ENCODE measurements around the gene IGDCC3. TPM values are rescaled to one million over a fixed set of nuclear protein-coding genes. Genes with fewer than 3 reads are reported as not detected.

The IGDCC3 gene
- polyA plus RNA-seq, 1 donor (not counting 4 experiments of a cell fraction or from before 2014, with no cell fraction given) = not detected

DNA sequence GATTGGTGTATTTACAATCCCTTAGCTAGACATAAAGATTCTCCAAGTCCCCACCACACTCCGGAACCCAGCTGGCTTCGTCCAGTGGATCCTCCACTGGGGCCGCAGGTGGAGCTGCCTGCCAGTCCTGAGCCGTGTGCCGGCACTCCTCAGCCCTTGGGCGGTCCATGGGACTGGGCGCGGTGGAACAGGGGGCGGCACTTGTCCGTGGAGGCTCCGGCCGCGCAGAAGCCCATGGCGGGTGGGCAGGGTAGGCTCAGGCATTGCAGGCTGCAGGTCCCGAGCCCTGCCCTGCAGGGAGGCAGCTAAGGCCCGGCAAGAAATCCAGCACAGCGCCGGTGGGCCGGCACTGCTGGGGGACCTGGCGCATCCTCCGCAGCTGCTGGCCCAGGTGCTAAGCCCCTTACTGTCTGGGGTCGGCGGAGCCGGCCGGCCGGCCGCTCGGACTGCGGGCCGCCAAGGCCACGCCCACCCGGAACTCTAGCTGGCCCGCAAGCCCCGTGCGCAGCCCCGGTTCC lies 76.8 kb downstream of the IGDCC3 start:
- no peak overlapping the region for H2AFZ ChIP-seq (ENCODE audit: control insufficient read depth, low read length)
- TF ChIP-seq, protein P1, sequence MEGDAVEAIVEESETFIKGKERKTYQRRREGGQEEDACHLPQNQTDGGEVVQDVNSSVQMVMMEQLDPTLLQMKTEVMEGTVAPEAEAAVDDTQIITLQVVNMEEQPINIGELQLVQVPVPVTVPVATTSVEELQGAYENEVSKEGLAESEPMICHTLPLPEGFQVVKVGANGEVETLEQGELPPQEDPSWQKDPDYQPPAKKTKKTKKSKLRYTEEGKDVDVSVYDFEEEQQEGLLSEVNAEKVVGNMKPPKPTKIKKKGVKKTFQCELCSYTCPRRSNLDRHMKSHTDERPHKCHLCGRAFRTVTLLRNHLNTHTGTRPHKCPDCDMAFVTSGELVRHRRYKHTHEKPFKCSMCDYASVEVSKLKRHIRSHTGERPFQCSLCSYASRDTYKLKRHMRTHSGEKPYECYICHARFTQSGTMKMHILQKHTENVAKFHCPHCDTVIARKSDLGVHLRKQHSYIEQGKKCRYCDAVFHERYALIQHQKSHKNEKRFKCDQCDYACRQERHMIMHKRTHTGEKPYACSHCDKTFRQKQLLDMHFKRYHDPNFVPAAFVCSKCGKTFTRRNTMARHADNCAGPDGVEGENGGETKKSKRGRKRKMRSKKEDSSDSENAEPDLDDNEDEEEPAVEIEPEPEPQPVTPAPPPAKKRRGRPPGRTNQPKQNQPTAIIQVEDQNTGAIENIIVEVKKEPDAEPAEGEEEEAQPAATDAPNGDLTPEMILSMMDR (optimal IDR thresholded peaks at IDR 0.05 in 1 of 3, IDR thresholded peaks at IDR 0.05 in 1 of 3, conservative IDR thresholded peaks at IDR 0.05 in 1 of 3; ENCODE audit: extremely low read depth in 1 of 3, insufficient read depth in 2 of 3, low read length in 3 of 3) = no peak
- no peak for TF ChIP-seq EZH2 (IDR thresholded peaks at IDR 0.05; ENCODE audit: low read length)

GRCh38 chr15:65298731-65299130 lies 79.1 kb downstream of the IGDCC3 start:
- no peaks in the 10 kb centered on the region for H3K27me3 ChIP-seq (ENCODE audit: control insufficient read depth, extremely low read depth, insufficient read depth, low read length)
- DNase-seq (ENCODE audit: low read depth, low spot score) (no peak), FAIRE-seq (no peak)
- H3K9me3 ChIP-seq (ENCODE audit: control insufficient read depth, low read depth, low read length) = no peaks in the 10 kb centered on the region
- H3K4me2 ChIP-seq (ENCODE audit: control insufficient read depth, extremely low read depth, insufficient read depth, low read depth, low read length) = no peak overlapping the region
- no peaks in the 10 kb centered on the region for H3K36me3 ChIP-seq (ENCODE audit: control insufficient read depth in 2 of 2, extremely low read depth in 1 of 2, insufficient read depth in 2 of 2, low read length in 2 of 2)
- peaks cover 6% of the 10 kb centered on the region for H3K4me1 ChIP-seq (ENCODE audit: control insufficient read depth, extremely low read depth, insufficient read depth, low read length)
- no peak for TF ChIP-seq EZH2 (IDR thresholded peaks at IDR 0.05; ENCODE audit: low read length)
- TF ChIP-seq, protein P1 (optimal IDR thresholded peaks at IDR 0.05 in 1 of 3, IDR thresholded peaks at IDR 0.05 in 1 of 3, conservative IDR thresholded peaks at IDR 0.05 in 1 of 3; ENCODE audit: extremely low read depth in 1 of 3, insufficient read depth in 2 of 3, low read length in 3 of 3) = no peak
- H3K9me1 ChIP-seq (ENCODE audit: control insufficient read depth, extremely low read depth, insufficient read depth, low read length) = no peaks in the 10 kb centered on the region
- no peak overlapping the region for H3K4me3 ChIP-seq (ENCODE audit: control insufficient read depth in 2 of 3, extremely low read depth in 1 of 3, insufficient read depth in 2 of 3, low read depth in 1 of 3, low read length in 3 of 3)
- no peak overlapping the region for H3K9ac ChIP-seq (ENCODE audit: control insufficient read depth, extremely low read depth, insufficient read depth, low read length)
- no peaks in the 10 kb centered on the region for H4K20me1 ChIP-seq (ENCODE audit: control insufficient read depth, extremely low read depth, insufficient read depth, low read length)
- H2AFZ ChIP-seq (ENCODE audit: control insufficient read depth, low read length) = no peak overlapping the region
- no peak overlapping the region for H3K27ac ChIP-seq (ENCODE audit: control insufficient read depth, insufficient read depth, low read length)
- dilution Hi-C loops (cut with MboI; ENCODE audit: extremely low pct_ligation_motif_present, low sequenced_read_pairs) = no loop called here
- no peaks in the 10 kb centered on the region for H3K79me2 ChIP-seq (ENCODE audit: control insufficient read depth, insufficient read depth, low read length)

More for the DNA sequence above, 76.8 kb downstream of the IGDCC3 start:
- no peak overlapping the region for H3K4me2 ChIP-seq (ENCODE audit: control insufficient read depth, extremely low read depth, insufficient read depth, low read depth, low read length)
- no peaks in the 10 kb centered on the region for H3K79me2 ChIP-seq (ENCODE audit: control insufficient read depth, insufficient read depth, low read length)
- H3K9me1 ChIP-seq (ENCODE audit: control insufficient read depth, extremely low read depth, insufficient read depth, low read length) = no peaks in the 10 kb centered on the region
- H3K36me3 ChIP-seq (ENCODE audit: control insufficient read depth in 2 of 2, extremely low read depth in 1 of 2, insufficient read depth in 2 of 2, low read length in 2 of 2) = no peaks in the 10 kb centered on the region
- DNase-seq (ENCODE audit: low read depth, low spot score) (no peak), FAIRE-seq (no peak)
- no peak overlapping the region for H3K9ac ChIP-seq (ENCODE audit: control insufficient read depth, extremely low read depth, insufficient read depth, low read length)
- dilution Hi-C loops (cut with MboI; ENCODE audit: extremely low pct_ligation_motif_present, low sequenced_read_pairs) = no loop called here
- no peaks in the 10 kb centered on the region for H3K9me3 ChIP-seq (ENCODE audit: control insufficient read depth, low read depth, low read length)
- no peak overlapping the region for H3K27ac ChIP-seq (ENCODE audit: control insufficient read depth, insufficient read depth, low read length)
- peaks cover 10% of the 10 kb centered on the region for H3K4me1 ChIP-seq (ENCODE audit: control insufficient read depth, extremely low read depth, insufficient read depth, low read length)
- H3K27me3 ChIP-seq (ENCODE audit: control insufficient read depth, extremely low read depth, insufficient read depth, low read length) = no peaks in the 10 kb centered on the region
- H3K4me3 ChIP-seq (ENCODE audit: control insufficient read depth in 2 of 3, extremely low read depth in 1 of 3, insufficient read depth in 2 of 3, low read depth in 1 of 3, low read length in 3 of 3) = no peak overlapping the region
- H4K20me1 ChIP-seq (ENCODE audit: control insufficient read depth, extremely low read depth, insufficient read depth, low read length) = no peaks in the 10 kb centered on the region

All from keratinocyte (primary cell).